HEK293 (cell line): ENCODE data around the gene SACS.

Source experiments
- CTCF ChIP-seq: fragments of 450-650 bp; formaldehyde crosslinking; IDR thresholded peaks from 2 replicates; pipeline ENCODE4 v1.5.1; 2016; ENCODE audit warnings: missing biosample characterization, missing genetic modification characterization
- KLF9 ChIP-seq: fragments of 450-650 bp; formaldehyde crosslinking; IDR thresholded peaks from 2 replicates; pipeline ENCODE4 v1.5.1; 2016; ENCODE audit warnings: missing biosample characterization, missing genetic modification characterization, low read depth
- TF ChIP-seq, protein P1 (sequence below): fragments of 450-650 bp; formaldehyde crosslinking; IDR thresholded peaks from 2 replicates; pipeline ENCODE4 v1.5.1; 2016; ENCODE audit warnings: missing biosample characterization, missing genetic modification characterization
- TF ChIP-seq, protein P2 (sequence below): fragments of 450-650 bp; formaldehyde crosslinking; IDR thresholded peaks from 2 replicates; pipeline ENCODE4 v1.5.1; 2016; ENCODE audit warnings: missing biosample characterization, missing genetic modification characterization, low read depth

DNA sequence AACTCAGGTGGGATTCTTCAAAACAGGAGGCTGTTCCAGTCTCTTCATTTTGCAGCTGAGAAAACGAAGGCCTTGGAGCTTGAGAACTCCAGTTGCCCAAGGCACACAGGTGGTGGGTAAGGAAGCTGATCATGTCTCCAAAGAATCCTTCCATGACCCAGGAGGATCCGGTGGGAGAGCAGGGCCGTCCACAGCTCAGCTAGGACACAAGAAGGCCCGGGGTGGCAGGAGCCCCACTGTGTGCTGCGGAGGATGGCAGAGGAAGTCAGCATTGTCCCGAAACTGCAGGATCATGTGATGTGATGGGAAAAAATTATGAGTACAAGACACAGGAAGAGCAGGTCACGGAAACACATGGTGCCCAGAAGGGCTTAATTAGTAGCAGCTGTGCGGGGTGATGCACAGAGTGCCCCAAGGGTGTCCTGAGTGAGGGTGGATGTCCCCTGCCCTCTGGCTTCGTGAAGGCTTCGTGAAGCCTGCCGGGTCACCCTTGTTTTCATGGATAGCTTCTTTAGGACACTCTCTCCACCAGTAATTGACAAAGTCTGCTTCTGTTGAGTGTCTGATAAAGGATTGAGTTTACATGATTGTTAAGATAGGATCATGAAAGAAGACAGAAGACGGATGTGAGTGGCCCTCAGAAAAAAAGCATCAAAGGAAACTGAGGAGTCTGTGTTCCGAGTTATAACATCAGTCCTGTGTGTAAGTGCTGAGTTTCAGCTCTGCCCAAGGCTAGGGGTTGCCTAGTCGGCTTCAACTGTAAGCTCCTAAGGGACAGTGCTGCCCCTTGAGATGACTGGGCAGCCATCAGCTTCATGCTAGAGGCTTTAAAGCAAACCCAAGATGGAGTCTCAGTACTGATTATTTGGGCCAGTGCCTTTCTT is 33.8 kb upstream of the SACS start:
- no peak for TF ChIP-seq CTCF (tag by site-specific recombination)
- TF ChIP-seq, protein P1, sequence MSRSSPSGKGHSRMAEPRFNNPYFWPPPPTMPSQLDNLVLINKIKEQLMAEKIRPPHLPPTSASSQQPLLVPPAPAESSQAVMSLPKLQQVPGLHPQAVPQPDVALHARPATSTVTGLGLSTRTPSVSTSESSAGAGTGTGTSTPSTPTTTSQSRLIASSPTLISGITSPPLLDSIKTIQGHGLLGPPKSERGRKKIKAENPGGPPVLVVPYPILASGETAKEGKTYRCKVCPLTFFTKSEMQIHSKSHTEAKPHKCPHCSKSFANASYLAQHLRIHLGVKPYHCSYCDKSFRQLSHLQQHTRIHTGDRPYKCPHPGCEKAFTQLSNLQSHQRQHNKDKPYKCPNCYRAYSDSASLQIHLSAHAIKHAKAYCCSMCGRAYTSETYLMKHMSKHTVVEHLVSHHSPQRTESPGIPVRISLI (tag by site-specific recombination) = no peak
- TF ChIP-seq, protein P2, sequence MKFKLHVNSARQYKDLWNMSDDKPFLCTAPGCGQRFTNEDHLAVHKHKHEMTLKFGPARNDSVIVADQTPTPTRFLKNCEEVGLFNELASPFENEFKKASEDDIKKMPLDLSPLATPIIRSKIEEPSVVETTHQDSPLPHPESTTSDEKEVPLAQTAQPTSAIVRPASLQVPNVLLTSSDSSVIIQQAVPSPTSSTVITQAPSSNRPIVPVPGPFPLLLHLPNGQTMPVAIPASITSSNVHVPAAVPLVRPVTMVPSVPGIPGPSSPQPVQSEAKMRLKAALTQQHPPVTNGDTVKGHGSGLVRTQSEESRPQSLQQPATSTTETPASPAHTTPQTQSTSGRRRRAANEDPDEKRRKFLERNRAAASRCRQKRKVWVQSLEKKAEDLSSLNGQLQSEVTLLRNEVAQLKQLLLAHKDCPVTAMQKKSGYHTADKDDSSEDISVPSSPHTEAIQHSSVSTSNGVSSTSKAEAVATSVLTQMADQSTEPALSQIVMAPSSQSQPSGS (tag by site-specific recombination) = no peak
- no peak for TF ChIP-seq KLF9 (tag by site-specific recombination)
